ENCODE data around the gene YEATS4.

Gene YEATS4

DNA sequence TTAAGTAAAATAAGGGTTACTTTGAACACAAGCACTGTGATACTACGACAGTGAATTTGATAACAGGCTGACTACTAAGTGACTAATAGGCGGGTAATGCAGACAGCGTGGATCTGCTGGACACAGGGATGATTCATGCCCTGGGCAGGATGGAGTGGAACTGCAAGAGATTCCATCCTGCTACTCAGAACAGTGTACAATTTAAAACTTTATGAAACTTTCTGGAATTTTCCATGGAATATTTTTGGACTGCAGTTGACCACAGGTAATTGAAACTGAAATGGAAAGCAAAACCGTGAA lies 46.0 kb downstream of the YEATS4 start:
- Histone ChIP-seq H3K4me2 (no peak overlapping the region), H3K4me3 (no peak overlapping the region)

GRCh38 chr12:69406217-69406616 lies 46.7 kb downstream of the YEATS4 start:
- no peak overlapping the region for H3K4me2 ChIP-seq

More for the DNA sequence above, 46.0 kb downstream of the YEATS4 start:
- Histone ChIP-seq H3K36me3 (peaks cover 26% of the 10 kb centered on the region), H3K9me3 (no peaks in the 10 kb centered on the region), H3K9ac (no peak overlapping the region), H3K27ac (no peak overlapping the region), H4K20me1 (no peaks in the 10 kb centered on the region), H3K4me1 (peaks cover 7% of the 10 kb centered on the region; the same call in 1 of the 2 replicates), H3K27me3 (no peaks in the 10 kb centered on the region)
- TF ChIP-seq Cebpa-rat (IDR thresholded peaks at IDR 0.05), result no peak

DNA sequence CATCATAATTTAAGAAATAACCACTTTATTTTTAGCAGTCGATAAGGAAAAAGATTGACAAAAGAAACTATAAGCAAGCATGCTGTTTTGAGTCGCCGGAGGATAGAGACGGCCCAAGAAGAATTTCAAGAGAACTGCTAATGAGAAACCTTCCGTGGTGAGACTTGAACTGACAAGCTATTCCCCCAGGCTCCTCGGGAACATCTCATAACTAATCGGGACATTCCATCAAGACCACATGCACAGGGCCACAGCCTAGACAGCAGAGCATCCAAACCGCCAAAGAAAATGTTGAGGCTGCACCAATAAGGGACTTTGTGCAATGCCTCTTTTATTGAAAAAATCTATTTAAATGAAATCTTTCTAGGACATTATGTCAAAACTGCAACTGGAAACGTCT lies 51.0 kb downstream of the YEATS4 start:
- Histone ChIP-seq H3K4me1 (peaks cover 7% of the 10 kb centered on the region; the same call in 1 of the 2 replicates), H3K27me3 (no peaks in the 10 kb centered on the region), H3K9ac (no peak overlapping the region)

More at GRCh38 chr12:69406217-69406616, 46.7 kb downstream of the YEATS4 start:
- no peak overlapping the region for H3K9ac ChIP-seq
- no peaks in the 10 kb centered on the region for H3K9me3 ChIP-seq
- no peak for TF ChIP-seq Cebpa-rat (IDR thresholded peaks at IDR 0.05)
- H3K27ac ChIP-seq, result no peak overlapping the region
- H3K27me3 ChIP-seq, result no peaks in the 10 kb centered on the region
- no peak overlapping the region for H3K4me3 ChIP-seq
- H3K36me3 ChIP-seq, result peaks cover 33% of the 10 kb centered on the region
- H3K4me1 ChIP-seq, result peaks cover 7% of the 10 kb centered on the region; the same call in 1 of the 2 replicates
- H4K20me1 ChIP-seq, result no peaks in the 10 kb centered on the region

GRCh38 chr12:69412655-69413054 lies 53.1 kb downstream of the YEATS4 start:
- no peak for TF ChIP-seq Cebpa-rat (IDR thresholded peaks at IDR 0.05)
- Histone ChIP-seq H4K20me1 (no peaks in the 10 kb centered on the region), H3K4me3 (no peak overlapping the region), H3K36me3 (peaks cover 55% of the 10 kb centered on the region), H3K9me3 (no peaks in the 10 kb centered on the region), H3K27ac (no peak overlapping the region), H3K27me3 (no peaks in the 10 kb centered on the region), H3K4me1 (peaks cover 7% of the 10 kb centered on the region; the same call in 1 of the 2 replicates), H3K9ac (no peak overlapping the region), H3K4me2 (no peak overlapping the region)

More for the DNA sequence above, 51.0 kb downstream of the YEATS4 start:
- no peak overlapping the region for H3K4me3 ChIP-seq
- no peak for TF ChIP-seq Cebpa-rat (IDR thresholded peaks at IDR 0.05)
- no peak overlapping the region for H3K4me2 ChIP-seq
- peaks cover 48% of the 10 kb centered on the region for H3K36me3 ChIP-seq
- no peak overlapping the region for H3K27ac ChIP-seq
- no peaks in the 10 kb centered on the region for H4K20me1 ChIP-seq
- H3K9me3 ChIP-seq, result no peaks in the 10 kb centered on the region

DNA sequence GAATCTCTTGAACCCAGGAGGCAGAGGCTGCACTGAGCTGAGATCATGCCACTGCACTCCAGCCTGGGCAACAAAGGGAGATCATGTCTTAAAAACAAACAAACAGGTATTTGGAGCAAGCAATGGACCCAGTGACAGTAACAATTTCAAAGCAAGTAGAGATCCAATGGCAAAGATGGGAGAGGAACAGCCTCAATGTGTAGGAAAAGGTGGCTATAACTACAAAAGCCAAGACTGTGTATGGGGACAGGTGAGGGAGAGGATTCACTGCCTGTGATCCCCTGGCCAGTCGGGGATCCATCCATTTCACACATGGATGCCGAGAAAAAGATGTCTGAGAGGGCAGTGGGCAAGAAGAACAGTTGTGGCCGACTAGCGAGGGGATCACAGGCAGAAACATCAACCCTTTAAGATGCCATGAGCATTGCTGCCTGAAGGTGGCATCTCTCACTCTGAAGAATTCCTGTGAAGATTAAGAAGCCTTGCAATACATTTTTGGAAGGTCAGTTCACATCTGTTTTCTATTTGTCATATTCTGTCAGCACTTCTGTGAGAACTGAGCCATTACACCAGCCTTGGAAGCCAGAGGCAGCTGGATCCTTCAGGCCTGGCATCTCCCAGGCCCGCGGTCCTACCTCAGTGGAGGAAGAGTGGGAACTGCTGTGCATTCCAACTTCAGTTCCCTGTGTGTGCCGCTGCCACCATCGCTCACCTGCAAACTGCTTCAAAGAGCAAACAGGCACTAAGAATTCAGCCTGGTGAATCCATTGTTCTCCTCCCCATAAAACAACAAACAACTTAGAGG lies 56.1 kb downstream of the YEATS4 start:
- no peak overlapping the region for H3K4me2 ChIP-seq
- TF ChIP-seq Cebpa-rat (IDR thresholded peaks at IDR 0.05), result no peak

DNA sequence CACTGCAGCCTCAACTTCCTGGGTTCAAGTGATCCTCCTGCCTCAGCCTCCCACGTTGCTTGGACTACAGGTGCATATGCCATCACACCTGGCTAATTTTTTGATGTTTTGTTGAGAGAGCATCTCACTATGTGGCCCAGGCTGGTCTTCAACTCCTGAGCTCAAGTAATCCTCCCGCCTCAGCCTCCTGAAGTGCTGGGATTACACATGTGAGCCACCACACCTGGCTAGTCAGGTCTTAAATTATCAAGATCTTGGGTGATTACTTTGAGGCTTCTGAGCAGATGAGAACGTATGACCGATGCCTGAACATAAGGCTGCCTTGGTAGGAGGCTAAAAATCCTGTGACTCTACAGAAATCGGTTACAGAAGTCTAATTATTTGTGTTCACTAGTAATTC lies 57.7 kb downstream of the YEATS4 start:
- Histone ChIP-seq H3K4me1 (no peaks in the 10 kb centered on the region), H3K36me3 (peaks cover 12% of the 10 kb centered on the region; the same call in 1 of the 2 replicates), H3K9me3 (no peaks in the 10 kb centered on the region), H3K9ac (no peak overlapping the region), H3K27ac (no peak overlapping the region), H4K20me1 (no peaks in the 10 kb centered on the region), H3K27me3 (no peaks in the 10 kb centered on the region), H3K4me3 (no peak overlapping the region), H3K4me2 (no peak overlapping the region)
- TF ChIP-seq Cebpa-rat (IDR thresholded peaks at IDR 0.05), result no peak

More for the DNA sequence above, 56.1 kb downstream of the YEATS4 start:
- Histone ChIP-seq H3K9me3 (no peaks in the 10 kb centered on the region), H3K27ac (no peak overlapping the region), H3K4me3 (no peak overlapping the region), H3K9ac (no peak overlapping the region), H3K27me3 (no peaks in the 10 kb centered on the region), H3K36me3 (peaks cover 27% of the 10 kb centered on the region), H3K4me1 (no peaks in the 10 kb centered on the region), H4K20me1 (no peaks in the 10 kb centered on the region)

DNA sequence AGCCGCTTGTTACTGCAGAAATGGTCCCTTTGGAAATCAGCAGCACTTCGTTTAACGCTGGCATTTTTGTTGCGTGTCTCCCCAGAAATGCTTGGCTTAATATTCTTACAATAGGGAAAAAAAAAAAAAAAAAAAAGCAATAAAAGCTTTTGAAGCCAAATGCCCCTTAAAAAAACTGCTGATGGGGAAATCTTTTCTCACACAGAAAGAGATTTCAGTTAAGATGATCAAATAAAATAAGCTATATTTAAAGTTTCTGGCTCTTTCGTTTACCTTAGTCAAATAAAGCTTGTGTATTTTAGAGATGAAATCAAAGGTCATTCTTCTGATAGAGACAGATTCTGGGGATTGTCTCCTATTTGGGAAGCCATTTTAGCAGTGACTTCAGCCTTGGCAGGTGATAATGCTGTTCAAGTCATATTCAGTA lies 58.2 kb downstream of the YEATS4 start:
- Histone ChIP-seq H3K4me3 (no peak overlapping the region), H3K9me3 (no peaks in the 10 kb centered on the region), H3K4me1 (no peaks in the 10 kb centered on the region), H3K27me3 (no peaks in the 10 kb centered on the region), H3K27ac (no peak overlapping the region), H3K9ac (no peak overlapping the region), H3K4me2 (no peak overlapping the region), H4K20me1 (no peaks in the 10 kb centered on the region), H3K36me3 (peaks cover 10% of the 10 kb centered on the region; the same call in 1 of the 2 replicates)
- no peak for TF ChIP-seq Cebpa-rat (IDR thresholded peaks at IDR 0.05)

DNA sequence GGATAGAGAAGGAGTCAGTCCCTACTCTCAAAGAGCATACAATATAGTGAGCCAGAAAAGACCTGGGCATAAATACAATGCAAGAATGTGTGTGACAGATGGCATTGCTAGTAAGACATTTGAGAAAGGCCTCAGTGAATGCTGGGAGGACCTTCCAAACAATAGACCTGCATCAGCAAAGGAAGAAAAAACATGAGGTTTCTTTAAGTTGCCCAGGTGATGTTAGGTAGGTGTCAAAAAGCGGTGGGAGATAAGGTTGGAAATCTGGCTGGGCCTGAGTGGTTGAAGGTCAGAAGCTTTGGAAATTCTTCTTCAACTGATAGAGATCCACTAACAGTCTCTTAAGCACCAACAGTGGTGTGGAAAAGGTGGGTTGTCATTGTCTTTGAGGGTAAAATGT lies 60.2 kb downstream of the YEATS4 start:
- H3K27ac ChIP-seq, result no peak overlapping the region
- H3K4me1 ChIP-seq, result no peaks in the 10 kb centered on the region
- H4K20me1 ChIP-seq, result no peaks in the 10 kb centered on the region
- H3K36me3 ChIP-seq, result peaks cover 8% of the 10 kb centered on the region; the same call in 1 of the 2 replicates
- H3K9ac ChIP-seq, result no peak overlapping the region
- no peak overlapping the region for H3K4me3 ChIP-seq
- no peaks in the 10 kb centered on the region for H3K27me3 ChIP-seq
- no peak overlapping the region for H3K4me2 ChIP-seq
- H3K9me3 ChIP-seq, result no peaks in the 10 kb centered on the region
- no peak for TF ChIP-seq Cebpa-rat (IDR thresholded peaks at IDR 0.05)

DNA sequence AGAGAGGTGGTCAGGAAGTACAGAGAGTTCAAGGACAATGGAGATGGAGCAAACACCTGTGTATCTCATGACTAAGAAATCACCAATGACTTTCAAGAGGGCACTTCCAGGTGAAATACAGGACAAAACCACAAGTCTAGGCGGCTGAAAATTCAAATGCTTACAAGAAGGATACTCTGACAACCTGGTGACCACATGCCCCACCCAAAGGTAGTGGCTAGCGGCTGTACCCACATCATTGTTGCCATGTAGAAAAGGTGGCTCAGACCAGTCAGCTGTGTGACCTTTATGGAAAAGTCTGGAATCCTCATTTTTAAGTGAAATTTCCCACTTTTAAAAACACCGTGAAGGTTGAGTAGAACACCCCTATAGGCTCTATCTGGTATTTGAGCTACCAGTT lies 62.0 kb downstream of the YEATS4 start:
- no peak for TF ChIP-seq Cebpa-rat (IDR thresholded peaks at IDR 0.05)
- H3K9ac ChIP-seq, result no peak overlapping the region
- no peaks in the 10 kb centered on the region for H3K4me1 ChIP-seq
- H3K27me3 ChIP-seq, result no peaks in the 10 kb centered on the region
- no peaks in the 10 kb centered on the region for H4K20me1 ChIP-seq
- H3K9me3 ChIP-seq, result no peaks in the 10 kb centered on the region
- H3K4me3 ChIP-seq, result no peak overlapping the region
- no peak overlapping the region for H3K4me2 ChIP-seq
- no peak overlapping the region for H3K27ac ChIP-seq
- H3K36me3 ChIP-seq, result no peaks in the 10 kb centered on the region; the same call in 1 of the 2 replicates

DNA sequence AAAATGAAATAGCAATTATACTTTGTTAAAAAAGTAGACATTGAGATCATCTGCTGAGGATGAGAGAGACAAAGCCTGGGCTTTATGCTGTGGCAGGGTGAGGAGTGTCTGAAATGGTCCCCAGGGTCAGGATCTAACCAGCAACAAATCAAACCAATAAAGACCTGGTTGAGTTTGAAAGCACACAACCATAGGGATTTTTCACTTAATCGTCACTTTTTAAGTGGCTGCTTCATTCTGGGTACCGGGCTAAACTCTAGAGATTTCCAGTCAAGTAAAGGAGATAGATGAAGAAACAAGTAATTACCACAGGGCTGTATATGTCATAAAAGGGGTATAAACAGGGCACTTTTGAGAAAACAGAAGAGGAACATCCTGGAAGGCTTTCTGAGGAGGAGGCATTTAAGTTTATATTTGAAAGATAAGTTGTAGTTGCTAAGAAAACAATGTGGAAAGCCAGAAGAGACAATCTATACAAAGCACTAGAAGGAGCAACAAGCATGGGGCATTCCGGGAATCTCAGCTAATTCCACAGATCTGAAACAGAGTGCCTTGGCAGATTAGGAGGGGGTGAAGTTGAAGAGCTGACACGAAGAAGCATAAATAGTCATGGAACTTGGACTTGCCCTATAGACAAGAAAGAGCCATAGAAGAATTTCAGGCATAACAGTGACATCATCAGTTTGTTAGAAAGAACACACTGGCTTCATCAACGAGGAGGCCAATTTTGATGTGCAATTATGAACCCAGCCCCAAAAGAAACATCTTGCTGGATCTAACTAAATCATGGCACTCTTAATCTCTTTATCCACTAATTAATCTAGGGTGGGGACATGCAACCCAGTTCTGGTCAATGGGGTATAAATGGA lies 63.7 kb downstream of the YEATS4 start:
- Histone ChIP-seq H3K27ac (no peak overlapping the region), H3K9me3 (no peaks in the 10 kb centered on the region), H3K4me3 (no peak overlapping the region), H4K20me1 (no peaks in the 10 kb centered on the region), H3K4me2 (no peak overlapping the region), H3K4me1 (no peaks in the 10 kb centered on the region), H3K36me3 (no peaks in the 10 kb centered on the region; the same call in 1 of the 2 replicates), H3K27me3 (no peaks in the 10 kb centered on the region), H3K9ac (no peak overlapping the region)
- no peak for TF ChIP-seq Cebpa-rat (IDR thresholded peaks at IDR 0.05)
